Germinal center (tissue), 1 donor: ENCODE results near the gene ABCA6.
A peak's percentile ranks its signal among the peaks of the same experiment; 100 is the strongest.
"Not testable (repeated sequence)": the region's sequence is repeated elsewhere in the genome, so short reads cannot be mapped to it uniquely, and the experiment has no call there.

Experiments used
- DNase-seq: peaks from one replicate; pipeline ENCODE4 v3.0.0; 2012; ENCODE audit warnings: mixed read lengths, low spot score

ABCA6 gene

GRCh38 chr17:69141431-69142174 lies at the start of gene ABCA6:
TSS of gene ABCA6 (minus strand) at chr17:69141895. CDS start at chr17:69140703, 1,192 bp downstream.
- DNase-seq = no peak

- DNase-seq = no peak
Measured at GRCh38 chr17:69188796-69189195, 47.1 kb upstream of the ABCA6 start.

GRCh38 chr17:69188064-69188463 lies 46.4 kb upstream of the ABCA6 start:
- DNase-seq = no peak

- no peak for DNase-seq
Measured at GRCh38 chr17:69187294-69187693, 45.6 kb upstream of the ABCA6 start.

GRCh38 chr17:69179227-69179952 lies 37.7 kb upstream of the ABCA6 start:
- DNase-seq = peak; percentile 14

- DNase-seq = no peak
Measured at GRCh38 chr17:69176457-69176795, 34.7 kb upstream of the ABCA6 start.

- no peak for DNase-seq
Measured at GRCh38 chr17:69175625-69176456, 34.1 kb upstream of the ABCA6 start.

- no peak for DNase-seq
Measured at GRCh38 chr17:69175262-69175624, 33.5 kb upstream of the ABCA6 start.

GRCh38 chr17:69173118-69173517 lies 31.4 kb upstream of the ABCA6 start:
- DNase-seq = no peak

GRCh38 chr17:69170377-69170776 lies 28.7 kb upstream of the ABCA6 start:
- DNase-seq = peak; percentile 8

GRCh38 chr17:69168642-69169041 lies 26.9 kb upstream of the ABCA6 start:
- not testable (repeated sequence) for DNase-seq

GRCh38 chr17:69166957-69167356 lies 25.3 kb upstream of the ABCA6 start:
- no peak for DNase-seq

- DNase-seq = no peak
Measured at GRCh38 chr17:69164206-69164605, 22.5 kb upstream of the ABCA6 start.

GRCh38 chr17:69159418-69159817 lies 17.7 kb upstream of the ABCA6 start:
- DNase-seq = no peak

GRCh38 chr17:69154267-69154666 lies 12.6 kb upstream of the ABCA6 start:
- DNase-seq = no peak

GRCh38 chr17:69150333-69150732 lies 8.6 kb upstream of the ABCA6 start:
- no peak for DNase-seq

- DNase-seq = no peak
Measured at GRCh38 chr17:69147460-69147859, 5.8 kb upstream of the ABCA6 start.

- no peak for DNase-seq
Measured at GRCh38 chr17:69144331-69145255, 2.9 kb upstream of the ABCA6 start.

- DNase-seq = no peak
Measured at GRCh38 chr17:69143683-69144231, 2.1 kb upstream of the ABCA6 start.

GRCh38 chr17:69143151-69143550 lies 1.5 kb upstream of the ABCA6 start:
- DNase-seq = no peak

GRCh38 chr17:69142175-69142802 lies 594 bp upstream of the ABCA6 start:
- no peak for DNase-seq
